Hepatocyte (in vitro differentiated cells): ENCODE data around the gene NPAS3. TPM values are rescaled to one million over a fixed set of nuclear protein-coding genes. Genes with fewer than 3 reads are reported as not detected.

Source experiments
- DNase-seq: peaks from one replicate; pipeline ENCODE4 v3.0.0-alpha.2; 2016; ENCODE audit warnings: low spot score
- H2AFZ ChIP-seq: fragments of 200-600 bp; sonication (generic); 2 replicates; pipeline ENCODE4 v1.6.0; 2016; ENCODE audit warnings: antibody characterized with exemption, mild to moderate bottlenecking
- H3K27ac ChIP-seq: fragments of 200-600 bp; sonication (generic); 2 replicates; pipeline ENCODE4 v1.5.1; 2016; ENCODE audit warnings: mild to moderate bottlenecking
- H3K27me3 ChIP-seq: fragments of 200-600 bp; sonication (generic); 2 replicates; pipeline ENCODE4 v1.6.1; 2016
- H3K36me3 ChIP-seq: fragments of 200-600 bp; sonication (generic); replicated peaks from 2 replicates; pipeline ENCODE4 v1.5.1; 2016; ENCODE audit warnings: low read depth; ENCODE audit not compliant: insufficient read depth
- H3K4me1 ChIP-seq: fragments of 200-600 bp; sonication (generic); 2 replicates; pipeline ENCODE4 v1.5.1; 2016; ENCODE audit warnings: mild to moderate bottlenecking, moderate library complexity; ENCODE audit not compliant: insufficient read depth
- H3K4me2 ChIP-seq: fragments of 200-600 bp; sonication (generic); 2 replicates; pipeline ENCODE4 v1.6.0; 2016
- H3K4me3 ChIP-seq: fragments of 200-600 bp; sonication (generic); 2 replicates; pipeline ENCODE4 v1.5.1; 2016; ENCODE audit warnings: mild to moderate bottlenecking
- H3K79me2 ChIP-seq: fragments of 200-600 bp; sonication (generic); 2 replicates; pipeline ENCODE4 v1.6.0; 2017; ENCODE audit warnings: mild to moderate bottlenecking
- H3K9me2 ChIP-seq: fragments of 200-600 bp; sonication (generic); replicated peaks from 2 replicates; pipeline ENCODE4 v1.6.0; 2017; ENCODE audit warnings: mild to moderate bottlenecking; ENCODE audit not compliant: insufficient read depth
- H3K9me3 ChIP-seq: fragments of 200-600 bp; sonication (generic); 2 replicates; pipeline ENCODE4 v1.5.1; 2016; ENCODE audit warnings: low read depth, mild to moderate bottlenecking
- H4K20me1 ChIP-seq: fragments of 200-600 bp; sonication (generic); 2 replicates; pipeline ENCODE4 v1.6.0; 2016; ENCODE audit warnings: mild to moderate bottlenecking; ENCODE audit not compliant: insufficient read depth, poor library complexity, severe bottlenecking
- CTCF ChIP-seq: fragments of 200-600 bp; sonication (generic); IDR thresholded peaks from 2 replicates; pipeline ENCODE4 v1.5.1; 2016; ENCODE audit warnings: antibody characterized with exemption, mild to moderate bottlenecking; ENCODE audit not compliant: poor library complexity
- EZH2 ChIP-seq: fragments of 200-600 bp; sonication (generic); IDR thresholded peaks from 2 replicates; pipeline ENCODE4 v1.6.1; 2016; ENCODE audit warnings: antibody characterized with exemption, mild to moderate bottlenecking, borderline replicate concordance
- EZH2phosphoT487 ChIP-seq: fragments of 200-600 bp; sonication (generic); IDR thresholded peaks from one replicate; pipeline ENCODE4 v1.6.1; 2018; ENCODE audit warnings: antibody characterized with exemption, mild to moderate bottlenecking, low read depth, moderate library complexity; ENCODE audit not compliant: unreplicated experiment, severe bottlenecking
- WGBS: methylation state at CpG from one replicate; pipeline ENCODE4 v1.1.6; 2016; ENCODE audit warnings: low lambda C conversion rate; ENCODE audit errors: missing lambda C conversion rate; 5-methylcytosine and 5-hydroxymethylcytosine counted together
- polyA plus RNA-seq: library from polyadenylated mRNA; unstranded; fragments of >200 nt; fragmentation: Nextera tagmentation; extraction: Ambion mirVana; gene quantifications from 2 replicates; pipeline ENCODE4 v1.2.1, GENCODE V29; 2016
- total RNA-seq: library from RNA; depleted of rRNA; stranded (reverse); fragments of >200 nt; gene quantifications from 2 replicates; pipeline ENCODE4 v1.2.3, GENCODE V29; 2014

NPAS3 gene
- total and polyA plus RNA-seq, 2 experiments from 2014 or later: 0.11 to 1.1 TPM

GRCh38 chr14:33780035-33780434 lies 841.4 kb downstream of the NPAS3 start:
- Histone ChIP-seq H3K4me1 (peaks cover 6% of the 10 kb centered on the region), H3K4me3 (no peak overlapping the region), H3K9me3 (no peaks in the 10 kb centered on the region), H3K36me3 (no peaks in the 10 kb centered on the region), H2AFZ (no peak overlapping the region), H3K27ac (no peak overlapping the region), H3K4me2 (no peak overlapping the region), H4K20me1 (no peaks in the 10 kb centered on the region), H3K9me2 (no peaks in the 10 kb centered on the region), H3K79me2 (no peaks in the 10 kb centered on the region), H3K27me3 (no peaks in the 10 kb centered on the region)
- TF ChIP-seq EZH2: no peak
- no peak for TF ChIP-seq CTCF
- no peak for TF ChIP-seq EZH2phosphoT487
- 72% methylated on average over 4 of the region's 4 CpGs for WGBS
- no peak for DNase-seq

- Histone ChIP-seq H3K9me2 (no peaks in the 10 kb centered on the region), H3K4me2 (no peak overlapping the region), H3K4me1 (peaks cover 6% of the 10 kb centered on the region), H3K27me3 (no peaks in the 10 kb centered on the region), H2AFZ (no peak overlapping the region), H3K36me3 (no peaks in the 10 kb centered on the region), H4K20me1 (no peaks in the 10 kb centered on the region), H3K27ac (no peak overlapping the region), H3K4me3 (no peak overlapping the region), H3K79me2 (no peaks in the 10 kb centered on the region), H3K9me3 (no peaks in the 10 kb centered on the region)
- WGBS: 52% methylated on average over 2 of the region's 2 CpGs
- DNase-seq: no peak
- TF ChIP-seq EZH2phosphoT487: no peak
- no peak for TF ChIP-seq EZH2
- no peak for TF ChIP-seq CTCF
These were observed 842.6 kb downstream of the NPAS3 start for GRCh38 chr14:33781236-33781635.

- DNase-seq: no peak
- no peaks in the 10 kb centered on the region for H3K9me2 ChIP-seq
- no peak overlapping the region for H2AFZ ChIP-seq
- H3K27ac ChIP-seq: no peak overlapping the region
- H3K79me2 ChIP-seq: no peaks in the 10 kb centered on the region
- WGBS: 83% methylated on average over 6 of the region's 6 CpGs
- H4K20me1 ChIP-seq: no peaks in the 10 kb centered on the region
- no peak overlapping the region for H3K4me3 ChIP-seq
- H3K4me1 ChIP-seq: peaks cover 6% of the 10 kb centered on the region
- no peaks in the 10 kb centered on the region for H3K9me3 ChIP-seq
- no peaks in the 10 kb centered on the region for H3K27me3 ChIP-seq
- TF ChIP-seq EZH2phosphoT487 (no peak), CTCF (no peak), EZH2 (no peak)
- H3K36me3 ChIP-seq: no peaks in the 10 kb centered on the region
- no peak overlapping the region for H3K4me2 ChIP-seq
These were observed 844.2 kb downstream of the NPAS3 start for GRCh38 chr14:33782923-33783322.
